ENCODE measurements around the gene GUCD1. TPM values are rescaled to one million over a fixed set of nuclear protein-coding genes. Genes with fewer than 3 reads are reported as not detected.

GUCD1 gene
- total and polyA plus RNA-seq, 7 donors: 85.6 to 301 (median 98.6) TPM

DNA sequence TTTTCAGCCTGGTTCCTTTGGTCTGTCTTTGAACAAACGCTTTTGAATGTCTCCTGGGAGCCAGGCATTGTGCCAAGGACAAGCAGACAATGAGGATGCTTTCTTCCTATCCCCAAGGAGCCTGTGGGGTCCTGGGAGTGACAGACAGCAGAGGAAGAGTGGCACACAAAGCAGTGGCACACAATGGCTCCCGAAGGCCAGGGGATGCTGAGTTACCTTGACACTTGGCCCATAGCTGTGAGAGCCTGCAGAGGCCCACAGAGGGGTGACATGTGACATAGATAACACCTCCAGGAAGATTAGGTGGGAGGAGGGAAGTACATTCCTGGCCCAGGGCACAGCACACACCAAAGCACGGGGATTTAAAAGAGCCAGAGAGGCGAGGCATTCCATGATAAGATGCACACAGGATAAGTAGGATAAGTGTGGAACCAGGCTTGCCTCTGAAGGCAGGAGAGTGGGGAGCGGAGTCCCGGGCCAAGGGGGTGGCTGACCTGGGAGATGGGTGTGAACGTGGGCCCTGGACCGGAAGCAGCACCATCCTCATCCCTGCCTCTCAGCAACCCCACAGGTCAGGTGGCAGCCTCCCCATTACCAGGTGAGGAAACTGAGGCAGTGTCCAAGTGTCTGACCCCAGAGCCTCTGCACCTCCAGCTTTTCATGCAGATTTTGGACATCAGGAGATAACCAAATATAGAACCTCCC, 53.5 kb downstream of the GUCD1 start:
- H3K4me3 ChIP-seq: no peak overlapping the region
- H3K27me3 ChIP-seq: no peaks in the 10 kb centered on the region
- no peaks in the 10 kb centered on the region for H3K36me3 ChIP-seq
- no peaks in the 10 kb centered on the region for H3K4me1 ChIP-seq
- TF ChIP-seq POLR2AphosphoS5 (IDR thresholded peaks at IDR 0.05) (no peak), EP300 (IDR thresholded peaks at IDR 0.05) (no peak), POLR2A (IDR thresholded peaks at IDR 0.05) (no peak), CTCF (IDR thresholded peaks at IDR 0.05) (no peak)
- intact Hi-C loops (cut with DNase I): loop anchor here (2.0 kb wide), 1 partner anchor 79 kb away; no protein-coding TSS in a partner anchor
- DNase-seq: no peak
- 81 to 88% methylated on average over 8 of the region's 8 CpGs for WGBS, 2 donors
- H3K9me3 ChIP-seq: no peaks in the 10 kb centered on the region
- no peak overlapping the region for H3K27ac ChIP-seq

DNA sequence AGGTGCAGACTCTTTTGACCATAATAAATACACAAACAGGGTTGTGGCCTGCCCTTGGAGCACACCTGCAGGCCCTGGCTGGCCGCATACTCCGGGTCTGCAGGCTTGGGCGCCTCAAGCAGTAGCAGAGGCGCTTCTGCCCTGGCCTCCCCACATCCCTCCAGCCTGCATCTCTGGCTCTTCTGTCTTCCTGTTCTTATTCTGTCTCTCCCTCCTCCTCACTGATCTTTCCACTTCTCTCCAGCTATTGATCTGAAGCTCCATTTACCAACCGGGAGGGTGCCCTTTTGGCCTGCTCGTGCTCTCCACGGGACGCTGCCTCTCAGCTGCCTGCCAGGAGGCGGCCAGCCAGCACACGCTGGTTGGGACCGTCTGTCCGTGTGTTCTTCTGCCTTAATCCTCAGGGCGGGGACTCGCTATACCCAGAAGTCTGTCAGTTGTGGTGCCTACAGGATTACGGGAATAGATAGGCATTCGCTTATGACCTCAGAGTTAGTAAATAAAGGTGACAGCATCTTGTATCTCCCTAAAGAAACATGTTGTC, 54.6 kb downstream of the GUCD1 start:
- Histone ChIP-seq H3K36me3 (no peaks in the 10 kb centered on the region), H3K4me3 (no peak overlapping the region), H3K27me3 (peaks cover 0 to 4% (median 1%) of the 10 kb centered on the region in 3 donors), H3K4me1 (no peaks in the 10 kb centered on the region), H3K27ac (no peak overlapping the region), H3K9me3 (no peaks in the 10 kb centered on the region)
- TF ChIP-seq POLR2AphosphoS5 (IDR thresholded peaks at IDR 0.05) (no peak), POLR2A (IDR thresholded peaks at IDR 0.05) (no peak), CTCF (IDR thresholded peaks at IDR 0.05) (no peak), EP300 (IDR thresholded peaks at IDR 0.05) (no peak)
- no peak for DNase-seq
- WGBS, 2 donors: 82 to 85% methylated on average over 16 of the region's 16 CpGs
- intact Hi-C loops (cut with DNase I): no loop called here

- DNase-seq: no peak
- H3K36me3 ChIP-seq: no peaks in the 10 kb centered on the region
- peaks cover 0 to 10% (median 7%) of the 10 kb centered on the region in 3 donors for H3K27me3 ChIP-seq
- TF ChIP-seq EP300 (IDR thresholded peaks at IDR 0.05) (no peak), CTCF (IDR thresholded peaks at IDR 0.05) (no peak), POLR2A (IDR thresholded peaks at IDR 0.05) (no peak), POLR2AphosphoS5 (IDR thresholded peaks at IDR 0.05) (no peak)
- H3K4me3 ChIP-seq: no peak overlapping the region
- H3K27ac ChIP-seq: no peak overlapping the region
- intact Hi-C loops (cut with DNase I): no loop called here
- H3K9me3 ChIP-seq: no peaks in the 10 kb centered on the region
- H3K4me1 ChIP-seq: peaks cover 0 to 3% (median 3%) of the 10 kb centered on the region in 4 donors
- 90 to 95% methylated on average over 10 of the region's 10 CpGs for WGBS, 2 donors
These were observed 55.1 kb downstream of the GUCD1 start for GRCh38 chr22:24499706-24500276.

GRCh38 chr22:24498824-24499223, 56.1 kb downstream of the GUCD1 start:
- no peaks in the 10 kb centered on the region for H3K36me3 ChIP-seq
- no peak overlapping the region for H3K27ac ChIP-seq
- DNase-seq: no peak
- TF ChIP-seq POLR2A (IDR thresholded peaks at IDR 0.05) (no peak), EP300 (IDR thresholded peaks at IDR 0.05) (no peak), CTCF (IDR thresholded peaks at IDR 0.05) (no peak), POLR2AphosphoS5 (IDR thresholded peaks at IDR 0.05) (no peak)
- 93 to 94% methylated on average over 11 of the region's 11 CpGs for WGBS, 2 donors
- H3K27me3 ChIP-seq: peaks cover 5 to 20% (median 17%) of the 10 kb centered on the region in 3 donors
- no peaks in the 10 kb centered on the region for H3K9me3 ChIP-seq
- no peak overlapping the region for H3K4me3 ChIP-seq
- H3K4me1 ChIP-seq: peaks cover 0 to 11% (median 10%) of the 10 kb centered on the region in 4 donors
- intact Hi-C loops (cut with DNase I): no loop called here
